HEK293T (cell line): Measurements from ENCODE around the gene DUSP5.

ENCODE experiments used
- CTCF ChIA-PET: fragments of 350-600 bp; formaldehyde crosslinking; extraction: SDS; loops from one replicate; lab custom pipeline; 2021; ENCODE audit warnings: antibody characterized with exemption, inconsistent platforms; lab: Yijun Ruan, JAX
- POLR2A ChIA-PET: fragments of 350-600 bp; formaldehyde crosslinking; extraction: SDS; loops from one replicate; lab custom pipeline; 2020; ENCODE audit warnings: antibody characterized with exemption, inconsistent platforms; lab: Yijun Ruan, JAX
- DNase-seq: peaks from one replicate; pipeline ENCODE4 v3.0.0; 2012; ENCODE audit warnings: mixed read lengths; ENCODE audit errors: extremely low spot score
- ARNT ChIP-seq: fragments of 450-650 bp; IDR thresholded peaks from 2 replicates; pipeline ENCODE4 v1.6.1; 2017; ENCODE audit warnings: mild to moderate bottlenecking
- BHLHE40 ChIP-seq: fragments of 450-650 bp; IDR thresholded peaks from 2 replicates; pipeline ENCODE4 v1.6.1; 2016; ENCODE audit warnings: mild to moderate bottlenecking, moderate library complexity, borderline replicate concordance
- CTBP1 ChIP-seq: fragments of 450-650 bp; IDR thresholded peaks from 2 replicates; pipeline ENCODE4 v1.6.1; 2016; ENCODE audit warnings: borderline replicate concordance
- ELF4 ChIP-seq: fragments of 450-650 bp; IDR thresholded peaks from 2 replicates; pipeline ENCODE4 v1.6.1; 2017; ENCODE audit warnings: antibody characterized with exemption
- FOXA1 ChIP-seq: fragments of 450-650 bp; IDR thresholded peaks from 2 replicates; pipeline ENCODE4 v1.6.1; 2016; ENCODE audit warnings: mild to moderate bottlenecking
- FOXK2 ChIP-seq: fragments of 450-650 bp; IDR thresholded peaks from 2 replicates; pipeline ENCODE4 v1.6.1; 2016; ENCODE audit warnings: mild to moderate bottlenecking
- FOXM1 ChIP-seq: fragments of 450-650 bp; IDR thresholded peaks from 2 replicates; pipeline ENCODE4 v1.6.1; 2017; ENCODE audit warnings: mild to moderate bottlenecking, borderline replicate concordance
- HDGF ChIP-seq: fragments of 450-650 bp; IDR thresholded peaks from 2 replicates; pipeline ENCODE4 v1.6.1; 2017; ENCODE audit warnings: antibody characterized with exemption, borderline replicate concordance
- L3MBTL2 ChIP-seq: fragments of 450-650 bp; conservative IDR thresholded peaks from 2 replicates; pipeline ENCODE4 v1.6.1; 2016; ENCODE audit warnings: mild to moderate bottlenecking
- LEF1 ChIP-seq: fragments of 450-650 bp; IDR thresholded peaks from 2 replicates; pipeline ENCODE4 v1.6.1; 2017; ENCODE audit warnings: mild to moderate bottlenecking, borderline replicate concordance
- NFRKB ChIP-seq: fragments of 450-650 bp; IDR thresholded peaks from 2 replicates; pipeline ENCODE4 v1.6.1; 2016; ENCODE audit warnings: mild to moderate bottlenecking, moderate library complexity
- SP1 ChIP-seq: fragments of 450-650 bp; IDR thresholded peaks from 2 replicates; pipeline ENCODE4 v1.6.1; 2017
- SUZ12 ChIP-seq: fragments of 450-650 bp; IDR thresholded peaks from 2 replicates; pipeline ENCODE4 v1.6.1; 2016; ENCODE audit warnings: mild to moderate bottlenecking
- TARDBP ChIP-seq: fragments of 450-650 bp; IDR thresholded peaks from 2 replicates; pipeline ENCODE4 v1.6.1; 2016
- ZNF384 ChIP-seq: fragments of 450-650 bp; IDR thresholded peaks from 2 replicates; pipeline ENCODE4 v1.6.1; 2016
- TF ChIP-seq, protein P1 (sequence below): fragments of 450-650 bp; IDR thresholded peaks from 2 replicates; pipeline ENCODE4 v1.6.1; 2016

The DUSP5 gene

DNA sequence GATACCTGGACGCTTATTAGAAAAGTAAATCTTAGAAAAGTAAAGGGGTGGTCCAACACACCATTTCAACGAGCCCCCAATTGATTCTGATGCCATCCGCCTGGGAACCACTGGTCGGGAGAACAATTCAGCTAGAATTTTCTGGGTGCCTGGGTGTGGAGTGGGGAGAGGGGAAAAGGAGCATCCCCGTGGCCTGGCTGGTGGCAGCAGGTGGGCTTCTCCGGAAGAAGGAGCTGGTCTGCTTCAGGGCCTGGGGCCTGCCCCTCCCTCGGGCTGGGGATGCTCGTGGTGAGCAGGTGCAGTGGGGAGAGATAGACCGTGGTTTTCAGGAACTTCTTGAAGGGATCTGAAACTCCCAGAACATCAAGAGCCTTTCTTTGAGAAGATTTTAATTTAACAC is 39.9 kb upstream of the DUSP5 start:
- ChIA-PET POLR2A (no interaction called here), CTCF (no interaction called here)
- no peak for DNase-seq
- TF ChIP-seq SP1 (no peak), FOXK2 (no peak), L3MBTL2 (no peak), HDGF (no peak), FOXM1 (no peak), ARNT (no peak), TARDBP (no peak), ZNF384 (no peak), LEF1 (no peak), ELF4 (no peak), NFRKB (no peak)
- TF ChIP-seq, protein P1, sequence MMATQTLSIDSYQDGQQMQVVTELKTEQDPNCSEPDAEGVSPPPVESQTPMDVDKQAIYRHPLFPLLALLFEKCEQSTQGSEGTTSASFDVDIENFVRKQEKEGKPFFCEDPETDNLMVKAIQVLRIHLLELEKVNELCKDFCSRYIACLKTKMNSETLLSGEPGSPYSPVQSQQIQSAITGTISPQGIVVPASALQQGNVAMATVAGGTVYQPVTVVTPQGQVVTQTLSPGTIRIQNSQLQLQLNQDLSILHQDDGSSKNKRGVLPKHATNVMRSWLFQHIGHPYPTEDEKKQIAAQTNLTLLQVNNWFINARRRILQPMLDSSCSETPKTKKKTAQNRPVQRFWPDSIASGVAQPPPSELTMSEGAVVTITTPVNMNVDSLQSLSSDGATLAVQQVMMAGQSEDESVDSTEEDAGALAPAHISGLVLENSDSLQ = no peak

DNA sequence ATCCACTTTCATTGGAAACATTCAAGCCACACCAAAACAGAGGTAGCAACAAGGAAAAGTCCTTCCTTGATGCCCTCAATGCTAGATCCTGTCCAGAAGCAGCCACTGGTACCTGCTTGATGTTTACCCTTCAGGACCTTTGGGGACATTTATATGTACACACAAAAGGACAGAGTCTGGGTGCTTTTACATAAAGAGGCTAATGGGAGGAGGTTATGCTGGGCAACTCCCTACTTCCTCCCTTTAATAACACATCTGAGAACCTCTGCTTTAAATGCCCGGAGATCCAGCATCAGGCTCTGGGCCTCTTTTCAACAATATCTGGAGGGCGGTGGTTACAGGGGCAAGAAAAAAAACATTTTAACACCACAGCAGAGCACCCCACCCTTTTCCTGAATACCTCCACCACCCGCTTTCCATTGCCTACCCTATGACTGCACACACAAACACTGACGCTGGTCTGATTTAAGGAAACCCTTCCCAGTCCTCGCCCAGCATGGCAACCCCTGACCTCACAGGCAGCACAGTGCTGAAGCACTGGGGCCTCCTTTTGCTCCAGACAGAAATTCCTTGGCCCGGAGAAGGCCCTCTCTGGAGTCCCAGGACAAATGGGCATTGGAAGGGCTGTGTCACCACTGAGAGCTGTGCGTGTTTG is 39.3 kb upstream of the DUSP5 start:
- no peak for DNase-seq
- TF ChIP-seq NFRKB = no peak
- no peak for TF ChIP-seq ZNF384
- TF ChIP-seq CTBP1 = no peak
- no peak for TF ChIP-seq FOXM1
- ChIA-PET POLR2A (no interaction called here), CTCF (no interaction called here)

DNA sequence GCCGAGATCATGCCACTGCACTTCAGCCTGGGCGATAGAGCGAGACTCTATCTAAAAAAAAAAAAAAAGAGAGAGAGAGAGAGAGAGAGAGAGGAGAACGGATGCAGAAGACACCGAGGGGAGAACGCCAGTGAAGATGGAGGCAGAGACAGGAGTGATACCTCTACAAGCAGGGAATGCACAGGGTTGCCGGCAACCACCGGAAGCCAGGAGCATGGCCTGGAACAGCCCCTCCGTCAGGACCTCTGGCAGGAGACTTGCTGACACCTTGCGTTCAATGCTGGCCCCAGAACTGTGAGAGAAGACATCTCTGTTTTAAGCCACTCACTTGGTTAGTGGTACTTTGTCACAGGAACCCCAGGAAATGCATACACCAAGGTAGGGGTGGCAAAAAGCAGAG is 38.1 kb upstream of the DUSP5 start:
- CTCF ChIA-PET = no interaction called here
- POLR2A ChIA-PET = no interaction called here
- no peak for TF ChIP-seq FOXA1
- TF ChIP-seq FOXM1 = no peak
- no peak for TF ChIP-seq SUZ12
- no peak for TF ChIP-seq BHLHE40
- TF ChIP-seq FOXK2 = no peak
- TF ChIP-seq LEF1 = no peak
- no peak for TF ChIP-seq ARNT
- no peak for TF ChIP-seq HDGF
- no peak for TF ChIP-seq L3MBTL2
- TF ChIP-seq TARDBP = no peak
- no peak for TF ChIP-seq SP1
- no peak for DNase-seq

DNA sequence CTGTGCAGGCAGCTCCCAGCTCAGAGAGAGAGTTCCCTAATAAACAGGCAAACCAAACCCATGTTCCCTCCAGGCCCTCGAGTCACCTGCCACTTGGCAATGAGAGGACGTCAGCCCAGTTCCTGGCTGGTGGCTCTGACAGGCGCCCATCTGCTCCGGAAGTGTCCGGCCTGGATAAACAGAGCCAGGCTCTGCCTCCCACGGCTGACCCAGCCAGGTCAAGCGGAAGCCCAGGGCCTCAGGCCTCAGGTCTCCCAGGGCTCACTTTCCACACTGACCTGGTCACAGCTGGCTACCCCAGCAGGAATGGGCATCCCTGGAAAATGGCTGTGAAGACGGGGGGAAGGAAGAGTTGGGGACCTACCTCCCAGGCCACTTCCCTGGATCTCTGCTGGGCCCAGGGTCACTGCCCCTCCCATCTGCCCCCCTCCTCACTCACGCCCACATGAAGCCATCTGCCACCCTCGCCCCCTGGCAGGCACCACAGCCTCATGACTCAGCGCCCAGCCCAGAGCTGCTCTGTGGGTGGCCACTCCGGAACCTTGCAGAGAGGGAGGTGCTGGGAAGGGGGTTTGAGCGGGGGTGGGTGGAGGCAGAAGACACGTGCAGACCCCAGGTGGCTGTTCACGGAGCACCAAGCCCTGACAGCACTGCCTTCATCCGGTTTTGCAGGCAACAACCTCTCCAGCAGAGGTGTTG is 37.4 kb upstream of the DUSP5 start:
- DNase-seq = no peak
- POLR2A ChIA-PET = no interaction called here
- CTCF ChIA-PET = no interaction called here
- TF ChIP-seq SUZ12 (no peak), LEF1 (no peak), CTBP1 (no peak), ARNT (no peak)
- TF ChIP-seq, protein P1 = no peak

DNA sequence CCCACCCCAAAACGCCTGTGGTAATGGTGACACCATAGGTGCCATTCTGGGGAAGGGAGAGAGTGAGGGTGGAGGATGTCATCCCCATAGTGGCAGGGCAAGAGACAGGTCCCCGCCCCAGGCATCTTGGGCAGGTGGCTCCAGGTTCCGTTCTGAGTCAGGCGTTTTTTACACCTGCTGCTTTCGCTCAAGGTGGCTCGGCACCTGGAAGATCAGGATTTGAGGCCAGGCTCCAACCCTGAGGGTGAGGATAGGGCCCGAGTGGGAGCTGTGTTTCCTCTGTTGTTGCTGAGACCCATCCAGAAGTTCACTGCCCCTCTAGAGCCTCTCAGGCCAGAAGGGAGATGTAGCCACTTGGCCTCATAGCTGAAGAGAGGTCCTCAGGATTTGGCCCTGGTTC is 36.6 kb upstream of the DUSP5 start:
- POLR2A ChIA-PET = no interaction called here
- DNase-seq = no peak
- TF ChIP-seq ARNT (no peak), HDGF (no peak), CTBP1 (no peak), L3MBTL2 (no peak), FOXA1 (no peak), FOXK2 (no peak), FOXM1 (no peak), ELF4 (no peak), ZNF384 (no peak), TARDBP (no peak)
- TF ChIP-seq, protein P1 = no peak
- CTCF ChIA-PET = no interaction called here

DNA sequence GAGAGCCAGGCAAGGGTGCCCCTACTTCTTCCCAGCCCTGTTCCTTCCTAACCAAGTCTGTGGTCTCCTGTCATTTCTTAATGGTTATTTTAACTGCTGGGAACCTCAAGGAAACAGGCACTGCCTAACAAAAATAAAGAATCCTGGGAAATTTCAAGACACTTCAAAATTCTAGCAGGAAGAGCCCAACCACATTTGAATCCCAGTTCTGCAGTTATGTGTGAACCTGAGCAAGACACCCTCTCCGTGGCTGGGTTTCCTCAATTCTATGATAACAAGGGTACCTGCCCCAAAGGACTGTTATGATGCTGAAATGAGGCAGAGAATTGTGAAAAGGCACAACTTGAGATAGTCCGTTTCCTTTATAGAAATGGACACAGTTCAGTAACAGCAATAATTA is 36.2 kb upstream of the DUSP5 start:
- DNase-seq = no peak
- POLR2A ChIA-PET = no interaction called here
- CTCF ChIA-PET = no interaction called here
- TF ChIP-seq SP1 = no peak
- TF ChIP-seq BHLHE40 = no peak
- no peak for TF ChIP-seq FOXM1
- TF ChIP-seq FOXK2 = no peak
- no peak for TF ChIP-seq ARNT
